Measurements from ENCODE around the gene DES. TPM values are rescaled to one million over a fixed set of nuclear protein-coding genes. Genes with fewer than 3 reads are reported as not detected.

Gene DES
- total RNA-seq, 1 experiment from 2014 or later = 4.2 TPM

DNA sequence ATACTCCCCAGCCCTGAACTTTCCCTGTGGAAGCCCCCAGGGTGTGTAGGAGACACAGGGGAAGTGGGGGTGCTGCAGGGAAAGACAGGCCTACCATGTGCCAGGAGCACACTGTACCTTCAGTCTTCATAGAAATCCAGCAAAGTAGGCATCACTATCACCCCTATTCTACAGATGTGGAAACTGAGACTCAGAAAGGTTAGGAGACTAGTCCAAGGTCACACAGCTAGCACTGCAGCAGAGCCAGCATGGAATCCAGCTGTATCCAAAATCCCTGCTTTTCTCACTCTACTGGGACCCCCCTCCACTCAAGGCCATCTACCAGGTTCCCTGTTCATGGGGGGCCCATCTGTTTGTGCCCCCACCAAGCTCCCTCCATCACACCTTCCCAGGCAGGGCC lies 37.3 kb upstream of the DES start:
- Histone ChIP-seq H2AFZ (ENCODE audit: low read depth, low read length, poor library complexity, severe bottlenecking) (no peak overlapping the region), H3K27me3 (ENCODE audit: insufficient read depth, low read length) (no peaks in the 10 kb centered on the region), H4K20me1 (ENCODE audit: insufficient read depth) (no peaks in the 10 kb centered on the region), H3K9me3 (ENCODE audit: control insufficient read depth in 1 of 2, insufficient read depth in 1 of 2, low read depth in 1 of 2, low read length in 2 of 2) (no peaks in the 10 kb centered on the region), H3K27ac (ENCODE audit: low read depth, low read length) (no peak overlapping the region), H3K9ac (ENCODE audit: low read length) (no peak overlapping the region), H3K4me3 (replicated peaks in 1 of 2; ENCODE audit: low read depth in 1 of 2, low read length in 2 of 2) (no peak overlapping the region), H3K4me2 (ENCODE audit: low read length) (no peak overlapping the region), H3K79me2 (ENCODE audit: insufficient read depth, low read length) (no peaks in the 10 kb centered on the region; the same call in 1 of the 2 replicates), H3K9me2 (ENCODE audit: insufficient read depth) (no peaks in the 10 kb centered on the region), H3K4me1 (ENCODE audit: control insufficient read depth in 1 of 2, insufficient read depth in 2 of 2, low read length in 2 of 2) (no peaks in the 10 kb centered on the region), H3K36me3 (ENCODE audit: control insufficient read depth in 1 of 2, insufficient read depth in 2 of 2, low read length in 2 of 2) (peaks cover 16 to 22% of the 10 kb centered on the region in 2 experiments; a peak in 3 of 4 replicates)
- no peak for DNase-seq (ENCODE audit: low read depth, low spot score)
- ChIA-PET RAD21 (ENCODE audit: low non-redundant PET in 1 of 2, low total read pairs in 2 of 2, uncharacterized antibody in 2 of 2, unreplicated experiment in 2 of 2) (no interaction called here), POLR2A (no interaction called here), CTCF (no interaction called here)
- intact Hi-C loops (cut with micrococcal nuclease) = no loop called here
- no TSS peak for BruUV-seq (replicated peaks)
- TF ChIP-seq JUND (IDR thresholded peaks at IDR 0.05) (no peak), TCF7L2 (IDR thresholded peaks at IDR 0.05; ENCODE audit: borderline replicate concordance, extremely low read depth, insufficient read depth, insufficient read length) (no peak), YY1 (IDR thresholded peaks at IDR 0.05; ENCODE audit: extremely low read depth, insufficient replicate concordance, low read depth, low read length) (no peak), FOSL1 (IDR thresholded peaks at IDR 0.05; ENCODE audit: low read depth) (no peak), EGR1 (IDR thresholded peaks at IDR 0.05; ENCODE audit: low read depth) (no peak), MAX (IDR thresholded peaks at IDR 0.05) (no peak), ZFX (IDR thresholded peaks at IDR 0.05) (no peak), CEBPB (IDR thresholded peaks at IDR 0.05; ENCODE audit: low read depth) (no peak), SRF (IDR thresholded peaks at IDR 0.05; ENCODE audit: low read depth) (no peak), ZNF274 (IDR thresholded peaks at IDR 0.05; ENCODE audit: low read depth, low read length) (no peak), RAD21 (IDR thresholded peaks at IDR 0.05; ENCODE audit: low read depth) (no peak), CBX3 (IDR thresholded peaks at IDR 0.05; ENCODE audit: low read depth) (no peak), SP1 (IDR thresholded peaks at IDR 0.05; ENCODE audit: low read depth) (no peak), SIN3A (IDR thresholded peaks at IDR 0.05; ENCODE audit: low read depth) (no peak), CTCF (IDR thresholded peaks at IDR 0.05 in 2 of 3, conservative IDR thresholded peaks at IDR 0.05 in 1 of 3; ENCODE audit: borderline replicate concordance in 1 of 3, insufficient read depth in 1 of 3, low read depth in 2 of 3, low read length in 2 of 3) (no peak), ZBTB33 (IDR thresholded peaks at IDR 0.05; ENCODE audit: extremely low read depth, insufficient replicate concordance, low read length) (no peak), POLR2A (IDR thresholded peaks at IDR 0.05; ENCODE audit: borderline replicate concordance, extremely low read depth, insufficient read depth, insufficient read length) (no peak), ELF1 (IDR thresholded peaks at IDR 0.05; ENCODE audit: borderline replicate concordance, low read depth) (no peak), ATF3 (IDR thresholded peaks at IDR 0.05) (no peak)
- TF ChIP-seq, protein P1, sequence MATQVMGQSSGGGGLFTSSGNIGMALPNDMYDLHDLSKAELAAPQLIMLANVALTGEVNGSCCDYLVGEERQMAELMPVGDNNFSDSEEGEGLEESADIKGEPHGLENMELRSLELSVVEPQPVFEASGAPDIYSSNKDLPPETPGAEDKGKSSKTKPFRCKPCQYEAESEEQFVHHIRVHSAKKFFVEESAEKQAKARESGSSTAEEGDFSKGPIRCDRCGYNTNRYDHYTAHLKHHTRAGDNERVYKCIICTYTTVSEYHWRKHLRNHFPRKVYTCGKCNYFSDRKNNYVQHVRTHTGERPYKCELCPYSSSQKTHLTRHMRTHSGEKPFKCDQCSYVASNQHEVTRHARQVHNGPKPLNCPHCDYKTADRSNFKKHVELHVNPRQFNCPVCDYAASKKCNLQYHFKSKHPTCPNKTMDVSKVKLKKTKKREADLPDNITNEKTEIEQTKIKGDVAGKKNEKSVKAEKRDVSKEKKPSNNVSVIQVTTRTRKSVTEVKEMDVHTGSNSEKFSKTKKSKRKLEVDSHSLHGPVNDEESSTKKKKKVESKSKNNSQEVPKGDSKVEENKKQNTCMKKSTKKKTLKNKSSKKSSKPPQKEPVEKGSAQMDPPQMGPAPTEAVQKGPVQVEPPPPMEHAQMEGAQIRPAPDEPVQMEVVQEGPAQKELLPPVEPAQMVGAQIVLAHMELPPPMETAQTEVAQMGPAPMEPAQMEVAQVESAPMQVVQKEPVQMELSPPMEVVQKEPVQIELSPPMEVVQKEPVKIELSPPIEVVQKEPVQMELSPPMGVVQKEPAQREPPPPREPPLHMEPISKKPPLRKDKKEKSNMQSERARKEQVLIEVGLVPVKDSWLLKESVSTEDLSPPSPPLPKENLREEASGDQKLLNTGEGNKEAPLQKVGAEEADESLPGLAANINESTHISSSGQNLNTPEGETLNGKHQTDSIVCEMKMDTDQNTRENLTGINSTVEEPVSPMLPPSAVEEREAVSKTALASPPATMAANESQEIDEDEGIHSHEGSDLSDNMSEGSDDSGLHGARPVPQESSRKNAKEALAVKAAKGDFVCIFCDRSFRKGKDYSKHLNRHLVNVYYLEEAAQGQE (IDR thresholded peaks at IDR 0.05; ENCODE audit: low read depth) = no peak
- no peak for ATAC-seq

Data from HCT116 (cell line).